WTC11 (cell line): ENCODE data around the gene CPB1. TPM values are rescaled to one million over a fixed set of nuclear protein-coding genes. Genes with fewer than 3 reads are reported as not detected.

Experiments used
- ATAC-seq: fragments of 200-7000 bp; cut with Tn5 transposase; 2 replicates; pipeline ENCODE4 v1.10.0; 2021; ENCODE audit warnings: mild to moderate bottlenecking, moderate library complexity
- CTCF ChIA-PET: fragments of 300-600 bp; sonication (Branson Sonifier 250); formaldehyde crosslinking; loops from one replicate; lab custom pipeline; 2021; ENCODE audit warnings: antibody characterized with exemption; lab: Charles Lee
- POLR2A ChIA-PET: fragments of 350-600 bp; sonication (Branson Sonifier 250); formaldehyde crosslinking; loops from one replicate; lab custom pipeline; 2021; ENCODE audit warnings: antibody characterized with exemption; lab: Charles Lee
- DNase-seq: peaks from one replicate; pipeline ENCODE4 v3.0.0; 2021; ENCODE audit warnings: low spot score
- H3K27ac Mint-ChIP-seq: 2 replicates; pipeline ENCODE4 v1.8.0; 2021; ENCODE audit warnings: mixed read lengths
- H3K27me3 Mint-ChIP-seq: 2 replicates; pipeline ENCODE4 v1.8.0; 2021; ENCODE audit warnings: low read depth, mild to moderate bottlenecking, moderate library complexity, mixed read lengths
- H3K36me3 Mint-ChIP-seq: 2 replicates; pipeline ENCODE4 v1.8.0; 2021; ENCODE audit warnings: mixed read lengths
- H3K4me1 Mint-ChIP-seq: 2 replicates; pipeline ENCODE4 v1.8.0; 2022; ENCODE audit warnings: mixed read lengths
- H3K4me3 Mint-ChIP-seq: 2 replicates; pipeline ENCODE4 v1.8.0; 2021; ENCODE audit warnings: mild to moderate bottlenecking, moderate library complexity, mixed read lengths
- H3K9me3 Mint-ChIP-seq: 2 replicates; pipeline ENCODE4 v1.8.0; 2021; ENCODE audit warnings: mixed read lengths
- CDX4 ChIP-seq: fragments of 250-450 bp; sonication (Bioruptor Pico); IDR thresholded peaks from 2 replicates; pipeline ENCODE4 v1.9.0; 2021; ENCODE audit warnings: moderate library complexity, mild to moderate bottlenecking, inconsistent platforms, borderline replicate concordance
- CREB1 ChIP-seq: sonication (generic); formaldehyde crosslinking; IDR thresholded peaks from 2 replicates; pipeline ENCODE4 v1.8.0; 2023; ENCODE audit warnings: mild to moderate bottlenecking, missing genetic modification reagents
- CTCF ChIP-seq: fragments of 200-600 bp; IDR thresholded peaks from 2 replicates; pipeline ENCODE4 v1.8.0; 2022; ENCODE audit warnings: antibody characterized with exemption
- E2F4 ChIP-seq: sonication (generic); formaldehyde crosslinking; IDR thresholded peaks from 2 replicates; pipeline ENCODE4 v1.8.1; 2022; ENCODE audit warnings: low read depth, mild to moderate bottlenecking, moderate library complexity, missing genetic modification reagents, borderline replicate concordance
- ERG ChIP-seq: fragments of 250-450 bp; sonication (Bioruptor Pico); IDR thresholded peaks from 2 replicates; pipeline ENCODE4 v1.8.0; 2021; ENCODE audit warnings: mild to moderate bottlenecking
- FOXJ3 ChIP-seq: sonication (generic); formaldehyde crosslinking; IDR thresholded peaks from 2 replicates; pipeline ENCODE4 v1.9.0; 2021; ENCODE audit warnings: missing genetic modification reagents, mild to moderate bottlenecking, borderline replicate concordance
- GRHL2 ChIP-seq: fragments of 250-450 bp; sonication (Bioruptor Pico); IDR thresholded peaks from 2 replicates; pipeline ENCODE4 v1.8.0; 2022; ENCODE audit warnings: mild to moderate bottlenecking, moderate library complexity; ENCODE audit not compliant: insufficient replicate concordance, severe bottlenecking
- MXD4 ChIP-seq: fragments of 250-450 bp; sonication (Bioruptor Pico); IDR thresholded peaks from 2 replicates; pipeline ENCODE4 v1.8.0; 2021; ENCODE audit warnings: mild to moderate bottlenecking, moderate library complexity, borderline replicate concordance
- MYBL2 ChIP-seq: sonication (generic); formaldehyde crosslinking; IDR thresholded peaks from 2 replicates; pipeline ENCODE4 v1.8.1; 2023; ENCODE audit warnings: mild to moderate bottlenecking, moderate library complexity, missing genetic modification reagents
- SMAD4 ChIP-seq: sonication (generic); formaldehyde crosslinking; IDR thresholded peaks from 2 replicates; pipeline ENCODE4 v1.8.0; 2022; ENCODE audit warnings: mild to moderate bottlenecking, missing genetic modification reagents
- SOX15 ChIP-seq: fragments of 250-450 bp; sonication (Bioruptor Pico); IDR thresholded peaks from 2 replicates; pipeline ENCODE4 v1.9.0; 2021; ENCODE audit warnings: mild to moderate bottlenecking
- ZBTB21 ChIP-seq: sonication (generic); formaldehyde crosslinking; IDR thresholded peaks from 2 replicates; pipeline ENCODE4 v1.8.1; 2023; ENCODE audit warnings: mild to moderate bottlenecking, missing genetic modification reagents, borderline replicate concordance
- ZNF219 ChIP-seq: sonication (generic); formaldehyde crosslinking; IDR thresholded peaks from 2 replicates; pipeline ENCODE4 v1.8.0; 2023; ENCODE audit warnings: missing genetic modification reagents, mild to moderate bottlenecking, borderline replicate concordance
- ZNF263 ChIP-seq: sonication (generic); formaldehyde crosslinking; IDR thresholded peaks from 2 replicates; pipeline ENCODE4 v1.8.1; 2022; ENCODE audit warnings: low read depth, mild to moderate bottlenecking, moderate library complexity, missing genetic modification reagents
- ZNF317 ChIP-seq: sonication (generic); formaldehyde crosslinking; IDR thresholded peaks from 2 replicates; pipeline ENCODE4 v1.8.1; 2023; ENCODE audit warnings: low read depth, mild to moderate bottlenecking, moderate library complexity, missing genetic modification reagents, borderline replicate concordance
- ZNF416 ChIP-seq: fragments of 250-450 bp; sonication (Bioruptor Pico); IDR thresholded peaks from 2 replicates; pipeline ENCODE4 v1.9.0; 2021; ENCODE audit warnings: mild to moderate bottlenecking, inconsistent platforms
- ZNF425 ChIP-seq: fragments of 250-450 bp; sonication (Bioruptor Pico); conservative IDR thresholded peaks from 2 replicates; pipeline ENCODE4 v1.9.0; 2021; ENCODE audit warnings: mild to moderate bottlenecking
- total RNA-seq: library from RNA; stranded (reverse); gene quantifications from 3 replicates; pipeline ENCODE4 v1.2.3, GENCODE V29; 2021
- TF ChIP-seq, protein P1 (sequence below): sonication (generic); formaldehyde crosslinking; IDR thresholded peaks from 2 replicates; pipeline ENCODE4 v1.8.1; 2023; ENCODE audit warnings: mild to moderate bottlenecking, moderate library complexity, missing genetic modification reagents
- TF ChIP-seq, protein P2 (sequence below): sonication (generic); formaldehyde crosslinking; IDR thresholded peaks from 2 replicates; pipeline ENCODE4 v1.8.1; 2023; ENCODE audit warnings: mild to moderate bottlenecking, missing genetic modification reagents, borderline replicate concordance
- TF ChIP-seq, protein P3 (sequence below): sonication (generic); formaldehyde crosslinking; IDR thresholded peaks from 2 replicates; pipeline ENCODE4 v1.8.1; 2022; ENCODE audit warnings: low read depth, missing genetic modification reagents, borderline replicate concordance
- TF ChIP-seq, protein P4 (sequence below): sonication (generic); formaldehyde crosslinking; IDR thresholded peaks from 2 replicates; pipeline ENCODE4 v1.8.0; 2023; ENCODE audit warnings: missing genetic modification reagents

The CPB1 gene
- total RNA-seq, 1 experiment from 2014 or later: 5.0 TPM

DNA sequence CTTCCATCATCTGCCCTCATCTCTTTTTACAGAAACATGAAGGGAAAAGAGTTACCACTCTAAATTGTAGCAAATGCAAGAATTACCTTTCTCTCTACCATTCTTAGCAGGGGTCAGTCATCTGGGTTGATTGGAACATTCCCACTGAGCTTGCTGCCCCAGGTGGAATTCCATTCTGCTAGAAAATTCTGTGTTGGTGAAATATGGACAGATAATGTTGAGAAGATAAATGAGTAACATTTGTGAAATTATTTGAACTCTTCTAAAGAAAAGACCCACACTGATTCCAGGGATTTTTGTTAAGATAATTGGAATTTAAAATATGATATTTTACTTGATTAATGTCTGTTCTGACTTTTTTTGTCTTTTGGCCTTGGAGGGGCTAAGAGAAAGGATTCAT, 26.4 kb downstream of the CPB1 start (continued):
- TF ChIP-seq, protein P1, sequence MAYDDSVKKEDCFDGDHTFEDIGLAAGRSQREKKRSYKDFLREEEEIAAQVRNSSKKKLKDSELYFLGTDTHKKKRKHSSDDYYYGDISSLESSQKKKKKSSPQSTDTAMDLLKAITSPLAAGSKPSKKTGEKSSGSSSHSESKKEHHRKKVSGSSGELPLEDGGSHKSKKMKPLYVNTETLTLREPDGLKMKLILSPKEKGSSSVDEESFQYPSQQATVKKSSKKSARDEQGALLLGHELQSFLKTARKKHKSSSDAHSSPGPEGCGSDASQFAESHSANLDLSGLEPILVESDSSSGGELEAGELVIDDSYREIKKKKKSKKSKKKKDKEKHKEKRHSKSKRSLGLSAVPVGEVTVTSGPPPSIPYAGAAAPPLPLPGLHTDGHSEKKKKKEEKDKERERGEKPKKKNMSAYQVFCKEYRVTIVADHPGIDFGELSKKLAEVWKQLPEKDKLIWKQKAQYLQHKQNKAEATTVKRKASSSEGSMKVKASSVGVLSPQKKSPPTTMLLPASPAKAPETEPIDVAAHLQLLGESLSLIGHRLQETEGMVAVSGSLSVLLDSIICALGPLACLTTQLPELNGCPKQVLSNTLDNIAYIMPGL (CRISPR knock-in tag): no peak
- TF ChIP-seq MYBL2 (CRISPR knock-in tag): no peak

DNA sequence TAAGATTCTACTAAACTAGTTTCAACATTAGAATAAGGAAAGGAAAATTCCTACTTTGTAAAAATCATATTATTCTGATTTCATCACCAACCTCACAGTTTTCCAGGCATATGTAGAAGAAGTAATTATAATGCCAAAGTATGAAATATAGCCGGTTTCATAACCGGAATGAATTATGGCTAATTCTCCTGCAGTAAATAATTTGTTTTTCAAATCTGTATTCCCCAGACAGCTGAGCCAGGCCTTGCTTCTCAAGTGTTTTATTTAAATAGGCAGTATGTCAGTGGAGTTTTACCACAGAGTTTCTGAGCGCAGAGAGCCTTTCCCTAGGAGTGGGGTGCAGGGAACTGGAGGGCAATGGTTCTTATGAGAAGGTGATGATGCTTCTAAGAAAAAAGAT, 28.8 kb downstream of the CPB1 start:
- H3K4me3 Mint-ChIP-seq: no peak overlapping the region
- no peaks in the 10 kb centered on the region for H3K27me3 Mint-ChIP-seq
- no peak overlapping the region for H3K27ac Mint-ChIP-seq

More for the DNA sequence above, 28.8 kb downstream of the CPB1 start:
- TF ChIP-seq CTCF: no peak
- TF ChIP-seq ZNF416 (CRISPR knock-in tag): no peak
- TF ChIP-seq, protein P2, sequence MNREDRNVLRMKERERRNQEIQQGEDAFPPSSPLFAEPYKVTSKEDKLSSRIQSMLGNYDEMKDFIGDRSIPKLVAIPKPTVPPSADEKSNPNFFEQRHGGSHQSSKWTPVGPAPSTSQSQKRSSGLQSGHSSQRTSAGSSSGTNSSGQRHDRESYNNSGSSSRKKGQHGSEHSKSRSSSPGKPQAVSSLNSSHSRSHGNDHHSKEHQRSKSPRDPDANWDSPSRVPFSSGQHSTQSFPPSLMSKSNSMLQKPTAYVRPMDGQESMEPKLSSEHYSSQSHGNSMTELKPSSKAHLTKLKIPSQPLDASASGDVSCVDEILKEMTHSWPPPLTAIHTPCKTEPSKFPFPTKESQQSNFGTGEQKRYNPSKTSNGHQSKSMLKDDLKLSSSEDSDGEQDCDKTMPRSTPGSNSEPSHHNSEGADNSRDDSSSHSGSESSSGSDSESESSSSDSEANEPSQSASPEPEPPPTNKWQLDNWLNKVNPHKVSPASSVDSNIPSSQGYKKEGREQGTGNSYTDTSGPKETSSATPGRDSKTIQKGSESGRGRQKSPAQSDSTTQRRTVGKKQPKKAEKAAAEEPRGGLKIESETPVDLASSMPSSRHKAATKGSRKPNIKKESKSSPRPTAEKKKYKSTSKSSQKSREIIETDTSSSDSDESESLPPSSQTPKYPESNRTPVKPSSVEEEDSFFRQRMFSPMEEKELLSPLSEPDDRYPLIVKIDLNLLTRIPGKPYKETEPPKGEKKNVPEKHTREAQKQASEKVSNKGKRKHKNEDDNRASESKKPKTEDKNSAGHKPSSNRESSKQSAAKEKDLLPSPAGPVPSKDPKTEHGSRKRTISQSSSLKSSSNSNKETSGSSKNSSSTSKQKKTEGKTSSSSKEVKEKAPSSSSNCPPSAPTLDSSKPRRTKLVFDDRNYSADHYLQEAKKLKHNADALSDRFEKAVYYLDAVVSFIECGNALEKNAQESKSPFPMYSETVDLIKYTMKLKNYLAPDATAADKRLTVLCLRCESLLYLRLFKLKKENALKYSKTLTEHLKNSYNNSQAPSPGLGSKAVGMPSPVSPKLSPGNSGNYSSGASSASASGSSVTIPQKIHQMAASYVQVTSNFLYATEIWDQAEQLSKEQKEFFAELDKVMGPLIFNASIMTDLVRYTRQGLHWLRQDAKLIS (CRISPR knock-in tag): no peak
- TF ChIP-seq SMAD4 (CRISPR knock-in tag): no peak
- TF ChIP-seq ZBTB21 (CRISPR knock-in tag): no peak
- no peak for TF ChIP-seq CREB1 (CRISPR knock-in tag)
- no peak for TF ChIP-seq FOXJ3 (CRISPR knock-in tag)
- no peak for TF ChIP-seq SOX15
- TF ChIP-seq, protein P3, sequence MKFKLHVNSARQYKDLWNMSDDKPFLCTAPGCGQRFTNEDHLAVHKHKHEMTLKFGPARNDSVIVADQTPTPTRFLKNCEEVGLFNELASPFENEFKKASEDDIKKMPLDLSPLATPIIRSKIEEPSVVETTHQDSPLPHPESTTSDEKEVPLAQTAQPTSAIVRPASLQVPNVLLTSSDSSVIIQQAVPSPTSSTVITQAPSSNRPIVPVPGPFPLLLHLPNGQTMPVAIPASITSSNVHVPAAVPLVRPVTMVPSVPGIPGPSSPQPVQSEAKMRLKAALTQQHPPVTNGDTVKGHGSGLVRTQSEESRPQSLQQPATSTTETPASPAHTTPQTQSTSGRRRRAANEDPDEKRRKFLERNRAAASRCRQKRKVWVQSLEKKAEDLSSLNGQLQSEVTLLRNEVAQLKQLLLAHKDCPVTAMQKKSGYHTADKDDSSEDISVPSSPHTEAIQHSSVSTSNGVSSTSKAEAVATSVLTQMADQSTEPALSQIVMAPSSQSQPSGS: no peak
- no peak for TF ChIP-seq ZNF263 (CRISPR knock-in tag)
- no peak for TF ChIP-seq ZNF425 (CRISPR knock-in tag)
- no peak for TF ChIP-seq ERG (CRISPR knock-in tag)
- TF ChIP-seq, protein P4, sequence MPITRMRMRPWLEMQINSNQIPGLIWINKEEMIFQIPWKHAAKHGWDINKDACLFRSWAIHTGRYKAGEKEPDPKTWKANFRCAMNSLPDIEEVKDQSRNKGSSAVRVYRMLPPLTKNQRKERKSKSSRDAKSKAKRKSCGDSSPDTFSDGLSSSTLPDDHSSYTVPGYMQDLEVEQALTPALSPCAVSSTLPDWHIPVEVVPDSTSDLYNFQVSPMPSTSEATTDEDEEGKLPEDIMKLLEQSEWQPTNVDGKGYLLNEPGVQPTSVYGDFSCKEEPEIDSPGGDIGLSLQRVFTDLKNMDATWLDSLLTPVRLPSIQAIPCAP (CRISPR knock-in tag): no peak
- no peak for TF ChIP-seq ZNF317 (CRISPR knock-in tag)
- TF ChIP-seq E2F4 (CRISPR knock-in tag): no peak
- no peak for TF ChIP-seq ZNF219 (CRISPR knock-in tag)
- no peak for TF ChIP-seq GRHL2 (CRISPR knock-in tag)
- no peak for TF ChIP-seq CDX4 (CRISPR knock-in tag)
- TF ChIP-seq MXD4 (CRISPR knock-in tag): no peak
- DNase-seq (no peak), ATAC-seq (no peak)
- CTCF ChIA-PET: no interaction called here
- Mint-ChIP-seq H3K4me1 (no peaks in the 10 kb centered on the region), H3K36me3 (no peaks in the 10 kb centered on the region), H3K9me3 (no peaks in the 10 kb centered on the region)
- POLR2A ChIA-PET: interaction anchor here (0.6 kb wide), 1 partner anchor 109 kb away, joined by 3 read pairs; no protein-coding TSS in a partner anchor
